Ishikawa (cell line): ENCODE data around the gene TNFSF4.

Source experiments
- CEBPB ChIP-seq: IDR thresholded peaks from 2 replicates; pipeline ENCODE4 v1.6.1; 2012
- CREB1 ChIP-seq: IDR thresholded peaks from 2 replicates; pipeline ENCODE4 v1.6.1; 2012; ENCODE audit warnings: low read depth
- EGR1 ChIP-seq: IDR thresholded peaks from 2 replicates; pipeline ENCODE4 v1.6.1; 2012
- EP300 ChIP-seq: IDR thresholded peaks from 2 replicates; pipeline ENCODE4 v1.6.1; 2012; ENCODE audit warnings: borderline replicate concordance
- FOXM1 ChIP-seq: IDR thresholded peaks from 2 replicates; pipeline ENCODE4 v1.6.1; 2012; ENCODE audit warnings: low read depth, borderline replicate concordance
- MAX ChIP-seq: IDR thresholded peaks from 2 replicates; pipeline ENCODE4 v1.6.1; 2012
- NFIC ChIP-seq: IDR thresholded peaks from 2 replicates; pipeline ENCODE4 v1.6.1; 2012
- RAD21 ChIP-seq: IDR thresholded peaks from 2 replicates; pipeline ENCODE4 v1.6.1; 2012; ENCODE audit warnings: low read depth
- REST ChIP-seq: IDR thresholded peaks from 2 replicates; pipeline ENCODE4 v1.6.1; 2012; ENCODE audit warnings: low read depth, mild to moderate bottlenecking
- TAF1 ChIP-seq: IDR thresholded peaks from 2 replicates; pipeline ENCODE4 v1.6.1; 2012; ENCODE audit warnings: low read depth, mild to moderate bottlenecking
- TCF12 ChIP-seq: IDR thresholded peaks from 2 replicates; pipeline ENCODE4 v1.6.1; 2012; ENCODE audit warnings: low read depth
- TEAD4 ChIP-seq: IDR thresholded peaks from 2 replicates; pipeline ENCODE4 v1.6.1; 2012
- YY1 ChIP-seq: IDR thresholded peaks from 2 replicates; pipeline ENCODE4 v1.6.1; 2012; ENCODE audit warnings: low read depth
- ZBTB7A ChIP-seq: IDR thresholded peaks from 2 replicates; pipeline ENCODE4 v1.6.1; 2012; ENCODE audit warnings: low read depth
- TF ChIP-seq, protein P1 (sequence below): IDR thresholded peaks from 2 replicates; pipeline ENCODE4 v1.6.1; 2012

The TNFSF4 gene

DNA sequence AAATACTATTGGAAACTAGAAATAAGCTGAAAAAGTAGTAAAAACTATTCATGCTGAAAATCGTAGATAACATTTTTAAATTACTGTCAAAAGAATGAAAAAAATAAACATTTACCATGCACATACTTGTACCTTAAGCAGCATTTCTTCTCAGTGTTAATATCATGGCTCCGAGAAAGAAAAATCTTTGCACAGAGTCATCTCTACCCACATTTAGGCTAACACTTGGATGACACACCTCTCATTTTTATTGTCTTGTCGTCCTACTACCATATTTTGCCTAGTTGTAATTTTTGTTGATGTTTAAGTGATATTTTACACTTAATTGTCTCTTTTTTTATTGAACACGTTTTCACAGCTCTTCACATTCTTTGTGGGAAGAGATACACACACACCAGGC, 1.7 kb upstream of the TNFSF4 start:
- TF ChIP-seq EP300 (no peak), CEBPB (no peak), TAF1 (no peak), RAD21 (no peak), NFIC (no peak), ZBTB7A (no peak), TCF12 (no peak), EGR1 (no peak), REST (no peak), FOXM1 (no peak), TEAD4 (no peak), MAX (no peak), CREB1 (no peak)

DNA sequence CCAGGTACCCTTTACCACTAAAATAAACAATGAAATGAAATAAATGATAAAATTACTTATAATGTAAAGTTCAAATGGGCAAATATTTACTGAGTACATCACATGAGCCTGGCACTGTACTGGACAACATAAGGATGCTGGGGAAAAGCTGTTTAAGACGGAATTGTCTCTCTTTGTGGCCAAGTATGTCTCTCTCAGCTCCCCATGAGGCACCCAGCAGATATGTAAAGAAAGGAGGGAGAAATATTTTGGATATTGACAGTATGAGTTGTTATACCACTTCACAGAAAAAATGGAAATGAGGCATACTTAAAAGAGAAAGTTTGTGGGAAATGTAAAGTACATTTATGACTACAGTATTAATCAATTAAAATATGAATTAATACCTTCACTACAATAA, 1.0 kb upstream of the TNFSF4 start:
- TF ChIP-seq YY1: no peak
- TF ChIP-seq EP300: no peak
- no peak for TF ChIP-seq CREB1
- no peak for TF ChIP-seq RAD21

GRCh38 chr1:173205146-173206051, 1.7 kb downstream of the TNFSF4 start:
- TF ChIP-seq CEBPB (no peak), REST (no peak), CREB1 (no peak), NFIC (no peak), TAF1 (no peak), TEAD4 (no peak), RAD21 (no peak), EGR1 (no peak), MAX (no peak), EP300 (no peak)
- TF ChIP-seq, protein P1, sequence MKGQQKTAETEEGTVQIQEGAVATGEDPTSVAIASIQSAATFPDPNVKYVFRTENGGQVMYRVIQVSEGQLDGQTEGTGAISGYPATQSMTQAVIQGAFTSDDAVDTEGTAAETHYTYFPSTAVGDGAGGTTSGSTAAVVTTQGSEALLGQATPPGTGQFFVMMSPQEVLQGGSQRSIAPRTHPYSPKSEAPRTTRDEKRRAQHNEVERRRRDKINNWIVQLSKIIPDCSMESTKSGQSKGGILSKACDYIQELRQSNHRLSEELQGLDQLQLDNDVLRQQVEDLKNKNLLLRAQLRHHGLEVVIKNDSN: no peak

GRCh38 chr1:173204693-173205092, 2.4 kb downstream of the TNFSF4 start:
- no peak for TF ChIP-seq EP300
- TF ChIP-seq CREB1: no peak
- TF ChIP-seq EGR1: no peak

DNA sequence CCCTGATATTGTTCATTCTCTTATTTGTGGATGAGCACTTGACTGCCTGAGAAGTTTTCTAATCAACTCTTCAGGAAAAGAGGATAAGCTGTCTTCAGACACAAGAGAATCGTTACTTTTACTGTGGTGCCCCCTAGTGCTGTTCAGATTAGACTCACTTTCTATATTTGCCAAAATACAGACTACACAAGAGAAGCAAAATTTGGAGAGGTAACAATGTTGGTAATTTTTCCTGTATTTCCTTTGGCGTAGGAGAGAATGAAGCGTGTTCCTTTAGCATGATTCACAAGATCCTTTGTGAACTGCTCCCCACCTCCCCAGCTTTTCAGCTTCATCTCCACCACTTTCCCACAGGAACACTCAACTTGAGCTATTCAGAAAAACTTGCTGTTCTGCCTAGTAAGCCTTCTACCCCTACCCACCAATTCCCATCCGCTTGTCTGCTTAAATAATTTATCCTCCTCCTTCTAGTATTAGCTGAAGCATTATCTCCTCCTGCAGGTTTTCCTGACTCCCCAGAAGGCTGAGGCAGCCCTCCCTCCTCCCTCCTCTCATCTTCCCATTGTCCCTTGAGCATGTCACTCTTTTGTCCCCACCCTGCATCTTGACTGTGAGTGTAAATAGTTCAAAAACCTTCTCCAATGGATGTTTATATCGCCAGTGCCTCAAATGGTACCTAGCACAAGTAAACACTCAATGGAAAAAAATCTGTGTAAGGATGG, 4.5 kb downstream of the TNFSF4 start:
- TF ChIP-seq CEBPB (no peak), RAD21 (peak; percentile 78), TEAD4 (no peak), YY1 (no peak), TCF12 (no peak), NFIC (no peak)

- TF ChIP-seq MAX: no peak
- TF ChIP-seq TAF1: no peak
- no peak for TF ChIP-seq EGR1
- no peak for TF ChIP-seq TEAD4
- TF ChIP-seq, protein P1: no peak
Observed at GRCh38 chr1:173201969-173202368, 5.2 kb downstream of the TNFSF4 start.
